GM23338 (cell line): Measurements from ENCODE around the gene GRID1. TPM values are rescaled to one million over a fixed set of nuclear protein-coding genes. Genes with fewer than 3 reads are reported as not detected.

Experiments
- ATAC-seq: fragments of 200-7000 bp; cut with Tn5 transposase; 3 replicates; pipeline ENCODE4 v1.9.1; 2020
- DNase-seq: peaks from one replicate; pipeline ENCODE4 v3.0.0-alpha.2; 2015; ENCODE audit warnings: low spot score
- H2AFZ ChIP-seq: fragments of 200-600 bp; sonication (generic); 2 replicates; pipeline ENCODE4 v1.8.0; 2016; ENCODE audit warnings: antibody characterized with exemption, mild to moderate bottlenecking, moderate library complexity
- H3F3A ChIP-seq: fragments of 200-600 bp; sonication (generic); replicated peaks from 2 replicates; pipeline ENCODE4 v1.8.0; 2017; ENCODE audit warnings: antibody characterized with exemption, mixed run types, low read depth
- H3K27ac ChIP-seq: fragments of 200-600 bp; sonication (generic); 2 replicates; pipeline ENCODE4 v1.6.1; 2016; ENCODE audit warnings: low read depth
- H3K27me3 ChIP-seq: fragments of 200-600 bp; sonication (generic); 2 replicates; pipeline ENCODE4 v1.8.0; 2016; ENCODE audit warnings: mild to moderate bottlenecking, mixed run types, moderate library complexity; ENCODE audit not compliant: insufficient read depth
- H3K36me3 ChIP-seq: fragments of 200-600 bp; sonication (generic); 2 replicates; pipeline ENCODE4 v1.8.0; 2016; ENCODE audit warnings: mild to moderate bottlenecking; ENCODE audit not compliant: insufficient read depth
- H3K4me1 ChIP-seq: fragments of 200-600 bp; sonication (generic); 2 replicates; pipeline ENCODE4 v1.8.0; 2016; ENCODE audit warnings: mild to moderate bottlenecking, moderate library complexity; ENCODE audit not compliant: insufficient read depth
- H3K4me2 ChIP-seq: fragments of 200-600 bp; sonication (generic); 2 replicates; pipeline ENCODE4 v1.7.1; 2017; ENCODE audit warnings: mixed run types
- H3K4me3 ChIP-seq: fragments of 200-600 bp; sonication (generic); 2 replicates; pipeline ENCODE4 v1.6.1; 2016; ENCODE audit warnings: mixed run types
- H3K79me2 ChIP-seq: fragments of 200-600 bp; sonication (generic); replicated peaks from 2 replicates; pipeline ENCODE4 v1.8.0; 2017; ENCODE audit warnings: mild to moderate bottlenecking; ENCODE audit not compliant: insufficient read depth
- H3K9me2 ChIP-seq: fragments of 200-600 bp; sonication (generic); 2 replicates; pipeline ENCODE4 v1.8.0; 2017; ENCODE audit not compliant: insufficient read depth
- H4K20me1 ChIP-seq: fragments of 200-600 bp; sonication (generic); replicated peaks from 2 replicates; pipeline ENCODE4 v1.8.0; 2017; ENCODE audit warnings: mild to moderate bottlenecking; ENCODE audit not compliant: insufficient read depth
- H3K27ac Mint-ChIP-seq: 2 replicates; pipeline ENCODE4 v1.8.0; 2020; ENCODE audit warnings: inconsistent platforms, mild to moderate bottlenecking, moderate library complexity, mixed read lengths
- H3K27me3 Mint-ChIP-seq: 3 replicates; pipeline ENCODE4 v1.8.0; 2022; ENCODE audit warnings: low read depth, mild to moderate bottlenecking, moderate library complexity, mixed read lengths, inconsistent platforms; ENCODE audit not compliant: insufficient read depth, poor library complexity
- H3K36me3 Mint-ChIP-seq: 3 replicates; pipeline ENCODE4 v1.8.0; 2021; ENCODE audit warnings: low read depth, mild to moderate bottlenecking, inconsistent platforms, moderate library complexity, mixed read lengths
- H3K4me1 Mint-ChIP-seq: 3 replicates; pipeline ENCODE4 v1.8.0; 2020; ENCODE audit warnings: mild to moderate bottlenecking, inconsistent platforms, mixed read lengths
- H3K4me3 Mint-ChIP-seq: 3 replicates; pipeline ENCODE4 v1.8.0; 2021; ENCODE audit warnings: moderate library complexity, mild to moderate bottlenecking, inconsistent platforms, mixed read lengths
- H3K9me3 Mint-ChIP-seq: 3 replicates; pipeline ENCODE4 v1.8.0; 2020; ENCODE audit warnings: moderate library complexity, mild to moderate bottlenecking, inconsistent platforms, mixed read lengths
- CREB1 ChIP-seq: fragments of 250-450 bp; sonication (Bioruptor Pico); IDR thresholded peaks from 2 replicates; pipeline ENCODE4 v1.5.0; 2020; ENCODE audit warnings: low read depth, mild to moderate bottlenecking, moderate library complexity
- EZH2 ChIP-seq: fragments of 200-600 bp; sonication (generic); IDR thresholded peaks from one replicate; pipeline ENCODE4 v1.8.0; 2017; ENCODE audit warnings: antibody characterized with exemption, mild to moderate bottlenecking, low read depth; ENCODE audit not compliant: unreplicated experiment
- EZH2phosphoT487 ChIP-seq: fragments of 200-600 bp; sonication (generic); IDR thresholded peaks from one replicate; pipeline ENCODE4 v1.8.1; 2018; ENCODE audit warnings: antibody characterized with exemption; ENCODE audit not compliant: unreplicated experiment
- JUNB ChIP-seq: IDR thresholded peaks from one replicate; pipeline ENCODE4 v1.6.1; 2016; ENCODE audit warnings: antibody characterized with exemption; ENCODE audit not compliant: unreplicated experiment
- NANOG ChIP-seq: IDR thresholded peaks from 2 replicates; pipeline ENCODE4 v1.6.1; 2016; ENCODE audit warnings: antibody characterized with exemption, borderline replicate concordance
- POLR2AphosphoS5 ChIP-seq: IDR thresholded peaks from 2 replicates; pipeline ENCODE4 v1.6.1; 2016; ENCODE audit warnings: antibody characterized with exemption, low read depth
- STAT1 ChIP-seq: IDR thresholded peaks from one replicate; pipeline ENCODE4 v1.6.1; 2016; ENCODE audit warnings: antibody characterized with exemption; ENCODE audit not compliant: unreplicated experiment
- ZNF114 ChIP-seq: fragments of 250-450 bp; sonication (Bioruptor Pico); IDR thresholded peaks from 2 replicates; pipeline ENCODE4 v1.5.0; 2020; ENCODE audit warnings: mild to moderate bottlenecking, moderate library complexity
- ZNF331 ChIP-seq: fragments of 250-450 bp; sonication (Bioruptor Pico); IDR thresholded peaks from 2 replicates; pipeline ENCODE4 v1.5.0; 2020; ENCODE audit warnings: low read depth, mild to moderate bottlenecking, moderate library complexity
- polyA plus RNA-seq: library from polyadenylated mRNA; unstranded; fragments of >200 nt; fragmentation: Nextera tagmentation; extraction: Ambion mirVana; gene quantifications from 2 replicates; pipeline ENCODE4 v1.2.1, GENCODE V29; 2016
- total RNA-seq: library from RNA; depleted of rRNA; stranded (reverse); fragments of >200 nt; shearing (Covaris generic); gene quantifications from 2 replicates; pipeline ENCODE4 v1.2.3, GENCODE V29; 2014
- TF ChIP-seq, protein P1 (sequence below): IDR thresholded peaks from 2 replicates; pipeline ENCODE4 v1.6.1; 2016; ENCODE audit warnings: antibody characterized with exemption
- TF ChIP-seq, protein P2 (sequence below), 2 experiments: fragments of 200-600 bp in 1 of 2; sonication (generic) in 1 of 2; conservative IDR thresholded peaks; 2 replicates each; pipeline versions ENCODE4 v1.5.1 to v1.6.1; 2016 to 2017; ENCODE audit warnings: antibody characterized with exemption in 2 of 2, low read depth in 2 of 2, mild to moderate bottlenecking in 2 of 2, moderate library complexity in 1 of 2

Gene GRID1
- total and polyA plus RNA-seq, 2 experiments from 2014 or later: 0.14 to 0.15 TPM

- Histone ChIP-seq H3F3A (peaks cover 6% of the 10 kb centered on the region; the same call in 1 of the 2 replicates), H2AFZ (peak overlapping the region; percentile 99), H3K9me2 (no peaks in the 10 kb centered on the region), H3K4me3 (peak overlapping the region; percentile 74), H3K36me3 (no peaks in the 10 kb centered on the region; the same call in 1 of the 2 replicates), H3K4me2 (peak overlapping the region; percentile 97), H3K27ac (no peak overlapping the region), H4K20me1 (no peaks in the 10 kb centered on the region), H3K4me1 (peaks cover 18% of the 10 kb centered on the region), H3K79me2 (no peaks in the 10 kb centered on the region), H3K27me3 (peaks cover 53% of the 10 kb centered on the region)
- Mint-ChIP-seq H3K4me1 (peaks cover 19% of the 10 kb centered on the region), H3K4me3 (peak overlapping the region; percentile 72), H3K27ac (no peak overlapping the region), H3K36me3 (no peaks in the 10 kb centered on the region; the same call in 2 of the 3 replicates), H3K9me3 (no peaks in the 10 kb centered on the region), H3K27me3 (peaks cover 42% of the 10 kb centered on the region)
- no peak for TF ChIP-seq STAT1
- TF ChIP-seq EZH2: peak; percentile 50
- peak; percentile 7 for ATAC-seq
- DNase-seq: peak; percentile 59
These were observed 35.1 kb upstream of the GRID1 start for GRCh38 chr10:86401588-86402282.

- H3K4me3 ChIP-seq: peak overlapping the region; percentile 74
- peaks cover 19% of the 10 kb centered on the region for H3K4me1 Mint-ChIP-seq
- peaks cover 18% of the 10 kb centered on the region for H3K4me1 ChIP-seq
- no peaks in the 10 kb centered on the region for H3K9me3 Mint-ChIP-seq
- no peaks in the 10 kb centered on the region for H3K9me2 ChIP-seq
- ATAC-seq (peak; percentile 12), DNase-seq (peak; percentile 47)
- no peak overlapping the region for H3K27ac ChIP-seq
- no peak overlapping the region for H3K27ac Mint-ChIP-seq
- H3K36me3 ChIP-seq: no peaks in the 10 kb centered on the region; the same call in 1 of the 2 replicates
- no peaks in the 10 kb centered on the region for H3K79me2 ChIP-seq
- peaks cover 6% of the 10 kb centered on the region; the same call in 1 of the 2 replicates for H3F3A ChIP-seq
- H2AFZ ChIP-seq: peak overlapping the region; percentile 99
- TF ChIP-seq ZNF114 (0 out of 2 replicates have a peak, but pooled peaks have one; percentile 35), CREB1 (no peak)
- H3K27me3 Mint-ChIP-seq: peaks cover 42% of the 10 kb centered on the region
- H3K36me3 Mint-ChIP-seq: no peaks in the 10 kb centered on the region; the same call in 2 of the 3 replicates
- H4K20me1 ChIP-seq: no peaks in the 10 kb centered on the region
- peak overlapping the region; percentile 72 for H3K4me3 Mint-ChIP-seq
- peak overlapping the region; percentile 97 for H3K4me2 ChIP-seq
- H3K27me3 ChIP-seq: peaks cover 53% of the 10 kb centered on the region
These were observed 34.4 kb upstream of the GRID1 start for GRCh38 chr10:86400705-86401587.

DNA sequence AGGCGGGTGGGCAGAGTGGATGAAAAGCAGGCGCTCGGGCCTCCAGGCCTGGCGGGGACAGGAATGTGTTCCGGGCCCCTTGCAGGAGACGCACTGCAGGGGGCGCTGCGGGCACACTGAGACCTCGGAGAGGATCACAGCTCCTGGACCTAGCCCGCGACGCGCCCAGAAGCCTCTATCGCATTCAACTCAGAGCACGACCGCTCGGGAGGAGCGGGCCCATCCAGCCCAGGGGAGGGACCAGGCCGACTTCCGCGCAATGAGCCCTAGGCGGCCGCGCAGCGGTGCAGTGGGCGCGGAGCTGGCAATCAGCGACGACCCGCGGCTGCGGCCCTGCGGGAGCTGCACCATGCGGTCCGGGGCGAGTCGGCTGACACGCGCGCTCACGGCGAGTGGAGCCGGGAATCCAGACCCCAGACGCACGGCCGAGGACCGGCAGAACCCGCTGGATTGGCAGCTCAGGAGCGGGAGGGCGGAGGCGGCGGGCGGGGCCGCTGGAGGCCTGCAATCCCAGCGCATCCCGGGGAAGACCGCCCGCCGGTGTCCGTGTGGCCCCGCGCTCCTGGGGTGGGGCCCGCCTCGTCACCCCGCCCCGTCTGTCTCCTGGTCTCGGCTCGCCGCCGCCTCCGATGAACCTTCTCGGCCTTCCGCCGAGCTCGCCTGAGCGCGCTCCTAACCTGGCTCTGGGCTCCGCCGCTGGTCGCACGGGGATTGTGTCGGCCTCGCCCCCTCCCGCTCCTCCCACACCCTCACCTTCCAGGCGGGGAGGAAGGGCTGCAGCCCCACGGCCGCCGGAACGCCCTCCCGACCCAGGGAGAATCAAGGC, 33.5 kb upstream of the GRID1 start:
- ATAC-seq (peak; percentile 91), DNase-seq (peak; percentile 99)
- Histone ChIP-seq H2AFZ (peak overlapping the region; percentile 99), H3K4me3 (peak overlapping the region; percentile 74), H3K4me2 (peak overlapping the region; percentile 97), H3K4me1 (peaks cover 18% of the 10 kb centered on the region), H4K20me1 (no peaks in the 10 kb centered on the region), H3K9me2 (no peaks in the 10 kb centered on the region), H3K27me3 (peaks cover 53% of the 10 kb centered on the region), H3K27ac (no peak overlapping the region), H3K36me3 (no peaks in the 10 kb centered on the region; the same call in 1 of the 2 replicates), H3F3A (peaks cover 6% of the 10 kb centered on the region; the same call in 1 of the 2 replicates), H3K79me2 (no peaks in the 10 kb centered on the region)
- peaks cover 19% of the 10 kb centered on the region for H3K4me1 Mint-ChIP-seq
- no peak overlapping the region for H3K27ac Mint-ChIP-seq
- peaks cover 42% of the 10 kb centered on the region for H3K27me3 Mint-ChIP-seq
- no peaks in the 10 kb centered on the region for H3K9me3 Mint-ChIP-seq
- H3K4me3 Mint-ChIP-seq: peak overlapping the region; percentile 72
- H3K36me3 Mint-ChIP-seq: no peaks in the 10 kb centered on the region; the same call in 2 of the 3 replicates
- no peak for TF ChIP-seq NANOG
- TF ChIP-seq JUNB: no peak
- TF ChIP-seq, protein P1, sequence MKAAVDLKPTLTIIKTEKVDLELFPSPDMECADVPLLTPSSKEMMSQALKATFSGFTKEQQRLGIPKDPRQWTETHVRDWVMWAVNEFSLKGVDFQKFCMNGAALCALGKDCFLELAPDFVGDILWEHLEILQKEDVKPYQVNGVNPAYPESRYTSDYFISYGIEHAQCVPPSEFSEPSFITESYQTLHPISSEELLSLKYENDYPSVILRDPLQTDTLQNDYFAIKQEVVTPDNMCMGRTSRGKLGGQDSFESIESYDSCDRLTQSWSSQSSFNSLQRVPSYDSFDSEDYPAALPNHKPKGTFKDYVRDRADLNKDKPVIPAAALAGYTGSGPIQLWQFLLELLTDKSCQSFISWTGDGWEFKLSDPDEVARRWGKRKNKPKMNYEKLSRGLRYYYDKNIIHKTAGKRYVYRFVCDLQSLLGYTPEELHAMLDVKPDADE: no peak
- no peak for TF ChIP-seq EZH2phosphoT487
- peak; percentile 28; the same call in 1 of the 2 replicates for TF ChIP-seq POLR2AphosphoS5
- TF ChIP-seq STAT1: no peak
- no peak for TF ChIP-seq ZNF114
- peak; percentile 59; the same call in 1 of the 2 replicates for TF ChIP-seq CREB1
- no peak for TF ChIP-seq ZNF331 (CRISPR knock-in tag)
- TF ChIP-seq, protein P2, sequence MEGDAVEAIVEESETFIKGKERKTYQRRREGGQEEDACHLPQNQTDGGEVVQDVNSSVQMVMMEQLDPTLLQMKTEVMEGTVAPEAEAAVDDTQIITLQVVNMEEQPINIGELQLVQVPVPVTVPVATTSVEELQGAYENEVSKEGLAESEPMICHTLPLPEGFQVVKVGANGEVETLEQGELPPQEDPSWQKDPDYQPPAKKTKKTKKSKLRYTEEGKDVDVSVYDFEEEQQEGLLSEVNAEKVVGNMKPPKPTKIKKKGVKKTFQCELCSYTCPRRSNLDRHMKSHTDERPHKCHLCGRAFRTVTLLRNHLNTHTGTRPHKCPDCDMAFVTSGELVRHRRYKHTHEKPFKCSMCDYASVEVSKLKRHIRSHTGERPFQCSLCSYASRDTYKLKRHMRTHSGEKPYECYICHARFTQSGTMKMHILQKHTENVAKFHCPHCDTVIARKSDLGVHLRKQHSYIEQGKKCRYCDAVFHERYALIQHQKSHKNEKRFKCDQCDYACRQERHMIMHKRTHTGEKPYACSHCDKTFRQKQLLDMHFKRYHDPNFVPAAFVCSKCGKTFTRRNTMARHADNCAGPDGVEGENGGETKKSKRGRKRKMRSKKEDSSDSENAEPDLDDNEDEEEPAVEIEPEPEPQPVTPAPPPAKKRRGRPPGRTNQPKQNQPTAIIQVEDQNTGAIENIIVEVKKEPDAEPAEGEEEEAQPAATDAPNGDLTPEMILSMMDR (conservative IDR thresholded peaks at IDR 0.05; ENCODE audit: low read depth in 2 of 2): peak; percentile 75 to 95
